Activated CD4-positive, alpha-beta T cell treated with anti-CD3 and anti-CD28 coated beads, Interleukin-2, amount 50 U/mL, for 4 hours (primary cell): ENCODE data around the gene TMEM245.

ENCODE experiments used
- DNase-seq, 2 experiments: peaks; one replicate each; pipeline ENCODE4 v3.0.0-alpha.2; 2020

Gene TMEM245

GRCh38 chr9:109100543-109101201, 19.1 kb downstream of the TMEM245 start:
- no peak for DNase-seq

GRCh38 chr9:109098960-109099308, 20.8 kb downstream of the TMEM245 start:
- no peak for DNase-seq

GRCh38 chr9:109098171-109098959, 21.4 kb downstream of the TMEM245 start:
- DNase-seq: no peak

GRCh38 chr9:109097146-109097545, 22.6 kb downstream of the TMEM245 start:
- no peak for DNase-seq

- DNase-seq: no peak
Observed at GRCh38 chr9:109095321-109095720, 24.4 kb downstream of the TMEM245 start.

DNA sequence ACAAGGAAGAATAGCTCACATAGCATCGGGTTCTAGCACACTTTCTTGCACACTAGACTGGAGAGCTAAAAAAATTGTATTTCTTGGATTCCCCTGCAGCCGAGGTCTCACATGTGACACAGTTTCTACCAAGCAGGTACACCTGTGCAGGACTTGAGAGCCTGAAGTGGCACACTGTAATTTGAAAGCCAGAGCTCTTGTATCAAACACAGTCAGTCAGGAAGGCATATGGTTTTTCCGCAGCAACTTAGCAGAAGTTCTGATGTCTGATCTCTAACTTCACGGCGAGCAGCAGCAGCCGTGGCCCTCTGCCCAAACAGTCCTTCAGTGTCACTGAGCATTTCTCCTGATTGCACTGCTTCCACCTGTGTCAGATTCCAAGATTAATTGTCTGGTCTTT, 25.5 kb downstream of the TMEM245 start:
- DNase-seq: no peak

GRCh38 chr9:109092587-109092986, 27.2 kb downstream of the TMEM245 start:
- no peak for DNase-seq

GRCh38 chr9:109092051-109092580, 27.6 kb downstream of the TMEM245 start:
- no peak for DNase-seq

DNA sequence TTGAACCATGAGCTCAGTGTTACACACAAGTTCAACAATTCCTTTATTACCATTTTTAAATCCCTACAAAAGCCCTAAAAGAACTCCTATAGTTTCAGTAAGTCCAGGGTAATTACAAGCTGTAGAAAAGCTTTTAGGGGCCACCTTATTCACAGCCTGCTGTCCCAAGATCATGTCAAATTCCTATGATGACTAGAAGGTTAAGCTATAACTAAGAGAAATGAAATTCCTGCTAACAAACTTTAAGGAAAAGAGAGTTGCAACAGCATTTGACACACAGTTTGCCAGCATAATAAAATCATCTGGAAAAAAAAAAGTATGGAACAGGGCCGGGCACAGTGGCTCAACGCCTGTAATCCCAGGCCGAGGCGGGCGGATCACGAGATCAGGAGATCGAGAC, 31.5 kb downstream of the TMEM245 start:
- DNase-seq: no peak

DNA sequence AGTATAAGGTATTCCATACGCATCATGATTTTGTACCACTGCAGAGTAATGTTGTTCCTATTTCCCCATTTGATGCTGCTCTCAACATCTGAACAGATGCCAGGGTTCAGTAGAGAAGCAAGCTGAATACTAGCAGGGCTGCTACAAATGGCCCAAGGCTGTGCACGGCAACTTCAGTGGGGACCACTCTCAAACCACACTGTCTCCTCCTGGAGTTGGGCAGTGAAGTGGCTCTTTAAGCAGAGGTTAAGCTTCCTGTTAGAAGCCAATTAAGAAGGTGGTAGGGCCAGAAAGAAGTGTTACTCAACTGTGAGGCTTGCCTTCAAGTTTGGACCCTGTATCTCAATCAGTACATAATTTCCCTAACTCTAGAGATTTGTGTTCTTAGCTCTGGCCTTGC, 32.0 kb downstream of the TMEM245 start:
- DNase-seq: no peak

- DNase-seq: no peak
Observed at GRCh38 chr9:109086221-109086620, 33.5 kb downstream of the TMEM245 start.

- no peak for DNase-seq
Observed at GRCh38 chr9:109085510-109085909, 34.2 kb downstream of the TMEM245 start.

- no peak for DNase-seq
Observed at GRCh38 chr9:109083813-109084405, 35.8 kb downstream of the TMEM245 start.

DNA sequence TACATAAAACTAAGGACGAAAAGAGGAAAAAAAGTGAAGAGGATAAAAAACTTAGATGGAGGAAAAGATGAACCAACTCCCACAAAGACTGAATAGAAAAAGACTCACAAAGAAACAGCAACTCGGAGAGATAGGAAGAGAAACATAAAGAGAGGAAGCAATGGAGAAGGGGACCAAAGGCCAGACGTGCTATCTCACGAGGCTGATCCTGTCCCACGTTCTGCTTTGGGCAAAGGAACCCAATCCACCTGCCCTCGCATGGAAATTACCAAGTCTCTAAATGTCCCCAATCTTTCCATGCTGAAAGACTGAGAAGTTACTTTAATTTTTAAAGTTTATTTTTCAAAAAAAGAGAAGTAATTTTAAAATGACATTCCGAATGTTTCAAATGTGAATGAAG, 36.6 kb downstream of the TMEM245 start:
- DNase-seq: no peak

DNA sequence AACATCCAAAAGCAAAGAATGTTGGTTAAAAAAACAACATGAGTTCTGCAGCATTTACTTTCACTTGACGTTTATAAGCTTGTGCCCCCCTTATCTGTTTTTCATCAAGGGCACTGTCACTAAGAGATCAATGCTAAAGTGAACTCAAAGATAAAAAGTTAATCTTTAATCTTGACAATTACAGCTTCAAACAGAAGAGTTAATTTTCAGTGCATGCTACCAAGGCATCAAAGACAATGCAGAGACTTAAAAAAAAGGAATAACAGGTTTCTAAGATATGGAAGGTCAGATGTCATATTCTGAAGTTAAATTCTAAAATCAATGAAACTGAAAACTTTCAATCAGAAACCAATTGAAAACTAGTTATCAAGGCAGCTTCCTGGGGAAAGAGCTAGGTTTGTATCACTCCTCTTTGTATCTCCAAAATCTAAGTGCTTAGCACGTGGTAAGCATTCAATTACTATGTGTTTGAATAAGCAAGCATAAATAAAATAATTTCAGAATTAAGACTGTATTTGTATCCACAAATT, 37.6 kb downstream of the TMEM245 start:
- DNase-seq: no peak

- no peak for DNase-seq
Observed at GRCh38 chr9:109074236-109074889, 45.4 kb downstream of the TMEM245 start.

DNA sequence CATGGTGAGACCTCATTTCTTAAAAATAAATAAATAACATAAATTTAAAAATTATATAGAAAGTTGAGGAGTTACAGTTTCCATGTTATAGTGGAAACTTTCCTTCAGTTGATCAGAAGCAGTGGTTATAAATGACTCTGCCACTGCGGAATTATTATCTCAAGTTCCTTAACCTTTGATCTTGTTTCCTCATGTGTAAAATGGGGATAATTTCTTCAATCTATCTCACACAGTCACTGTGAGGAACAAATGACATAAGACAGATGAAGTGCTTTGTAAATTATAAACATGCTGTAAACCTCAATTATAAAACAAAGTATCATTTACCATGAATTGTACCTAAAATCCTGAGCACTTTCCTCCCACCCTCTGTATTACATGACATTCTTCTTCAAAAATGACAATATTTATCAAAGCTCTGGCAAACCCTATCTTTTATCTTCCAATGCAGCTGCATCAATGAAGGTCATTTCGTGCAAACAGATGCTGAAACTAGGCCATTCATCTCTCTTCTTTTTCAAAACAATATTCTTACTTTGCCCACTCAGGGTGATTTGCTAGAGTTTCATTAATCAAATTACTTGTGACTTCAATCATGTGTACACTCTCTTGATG, 46.8 kb downstream of the TMEM245 start:
- no peak for DNase-seq

DNA sequence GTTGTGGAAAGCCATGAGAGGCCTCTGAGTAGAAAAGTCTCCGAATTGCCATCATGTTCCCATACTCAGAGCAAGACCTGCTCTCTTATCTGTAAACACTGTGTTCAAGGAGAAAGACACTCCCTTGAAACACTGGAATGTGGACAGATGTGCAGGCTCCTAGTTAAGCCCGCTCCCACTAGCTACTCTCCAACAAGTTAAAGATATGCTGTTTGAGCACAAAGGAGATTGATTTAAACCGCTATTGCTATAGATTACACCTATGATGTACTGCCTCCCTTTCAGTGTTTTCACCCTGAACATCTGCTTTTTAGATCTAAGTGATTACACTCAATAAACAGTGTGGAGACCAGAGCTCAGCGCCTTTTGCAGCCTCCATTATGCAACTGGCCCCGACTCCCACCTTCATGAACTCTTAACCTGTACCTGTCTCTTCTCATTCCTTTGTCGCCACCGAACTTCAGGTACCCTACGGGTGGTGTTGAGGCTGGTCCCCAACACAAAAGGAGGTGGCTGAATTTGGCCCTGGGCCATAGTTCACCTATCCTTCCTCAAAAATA, 47.5 kb downstream of the TMEM245 start:
- DNase-seq: no peak

GRCh38 chr9:109068764-109069163, 51.0 kb downstream of the TMEM245 start:
- no peak for DNase-seq

- no peak for DNase-seq
Observed at GRCh38 chr9:109064963-109065702, 54.6 kb downstream of the TMEM245 start.

DNA sequence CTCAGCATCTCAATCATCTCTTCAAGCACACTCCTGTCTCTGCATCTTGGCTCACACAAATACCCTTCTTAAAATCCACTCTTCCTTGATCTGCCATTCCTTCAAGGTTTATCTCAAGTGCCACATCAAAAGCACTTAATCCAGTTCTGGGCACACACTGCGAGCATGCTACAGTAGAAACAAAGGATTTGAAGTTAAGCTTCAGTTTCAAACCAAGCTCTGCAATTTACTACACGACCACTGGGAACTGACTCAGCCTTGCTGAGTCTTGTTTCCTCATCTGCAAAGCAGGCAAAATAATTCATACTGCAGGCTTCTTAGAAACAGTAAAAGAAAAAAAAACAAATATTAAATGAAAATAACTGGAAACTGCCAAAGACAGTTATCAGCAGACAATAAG, 56.0 kb downstream of the TMEM245 start:
- DNase-seq: no peak

GRCh38 chr9:109062543-109062942, 57.2 kb downstream of the TMEM245 start:
- no peak for DNase-seq
